Measurements from ENCODE around the gene TTC19. TPM values are rescaled to one million over a fixed set of nuclear protein-coding genes. Genes with fewer than 3 reads are reported as not detected.

TTC19 gene
- total and polyA plus RNA-seq, 4 donors: 16.1 to 29.8 (median 24.6) TPM

DNA sequence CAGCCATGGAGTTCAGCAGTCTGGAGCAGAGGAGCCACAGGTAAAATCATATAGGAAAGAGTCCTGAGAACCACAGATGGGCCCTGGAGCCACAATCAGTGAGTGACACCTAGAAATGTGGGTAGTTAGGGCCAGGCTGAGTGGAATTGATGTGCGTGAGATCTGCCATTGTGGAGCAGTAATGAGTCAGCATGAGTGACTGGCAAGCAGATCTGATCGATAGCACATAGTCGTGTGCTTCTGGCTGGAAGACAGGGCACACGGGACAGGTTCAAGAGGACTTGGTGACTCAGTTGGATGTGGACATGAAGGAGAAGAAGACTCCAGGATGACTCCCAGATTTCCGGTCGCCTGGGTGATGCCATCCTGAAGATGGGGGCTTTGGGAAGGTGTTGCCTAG, 42.4 kb upstream of the TTC19 start:
- Histone ChIP-seq H3K27me3 (ENCODE audit: control insufficient read depth in 4 of 4, insufficient read depth in 4 of 4, low read length in 3 of 4) (no peaks in the 10 kb centered on the region), H3K4me3 (ENCODE audit: low read depth in 1 of 3, low read length in 3 of 3) (no peak overlapping the region), H3K9ac (ENCODE audit: low read depth in 1 of 2, low read length in 2 of 2) (no peak overlapping the region), H3K4me1 (ENCODE audit: control insufficient read depth in 4 of 4, insufficient read depth in 4 of 4, low read length in 3 of 4) (no peaks in the 10 kb centered on the region), H3K9me3 (ENCODE audit: control insufficient read depth in 4 of 4, low read length in 3 of 4) (no peaks in the 10 kb centered on the region), H3K27ac (ENCODE audit: low read depth in 1 of 2, low read length in 2 of 2) (no peak overlapping the region), H3K36me3 (ENCODE audit: control insufficient read depth in 4 of 4, insufficient read depth in 3 of 4, low read depth in 1 of 4, low read length in 3 of 4) (no peaks in the 10 kb centered on the region)
- TF ChIP-seq NR2F2 (IDR thresholded peaks at IDR 0.05) (no peak), FOXA1 (IDR thresholded peaks at IDR 0.05) (no peak), SP1 (IDR thresholded peaks at IDR 0.05) (no peak)
- DNase-seq (ENCODE audit: low spot score): no peak
- 94% methylated on average over 6 of the region's 6 CpGs for WGBS

DNA sequence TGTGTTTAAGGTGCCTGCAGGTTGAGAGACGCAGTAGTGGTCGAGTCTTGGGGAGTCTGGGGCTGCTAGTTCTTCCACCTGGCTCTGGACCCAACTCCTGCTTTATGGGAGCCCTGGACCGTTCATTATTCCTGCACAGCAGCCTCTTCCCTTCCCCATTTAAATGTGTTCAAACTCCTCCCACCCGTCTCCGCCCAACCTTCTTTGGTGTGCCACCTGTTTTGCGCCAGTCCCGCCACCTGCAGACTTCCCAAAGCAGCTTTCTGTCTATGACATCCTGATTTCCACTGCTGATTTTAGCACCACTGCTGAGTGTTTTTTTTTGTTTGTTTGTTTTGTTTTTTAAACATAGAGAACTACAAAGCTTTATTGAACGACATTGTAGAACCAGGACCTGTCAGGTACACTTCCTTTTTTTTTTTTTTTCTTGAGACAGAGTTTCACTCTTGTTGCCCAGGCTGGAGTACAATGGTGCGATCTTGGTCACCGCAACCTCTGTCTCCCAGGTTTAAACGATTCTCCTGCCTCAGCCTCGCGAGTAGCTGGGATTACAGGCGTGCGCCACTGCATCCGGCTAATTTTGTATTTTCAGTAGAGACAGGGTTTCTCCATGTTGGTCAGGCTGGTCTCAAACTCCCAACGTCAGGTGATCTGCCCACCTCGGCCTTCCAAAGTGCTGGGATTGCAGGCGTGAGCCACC, 41.9 kb upstream of the TTC19 start:
- Histone ChIP-seq H3K27ac (ENCODE audit: low read depth in 1 of 2, low read length in 2 of 2) (no peak overlapping the region), H3K4me1 (ENCODE audit: control insufficient read depth in 4 of 4, insufficient read depth in 4 of 4, low read length in 3 of 4) (no peaks in the 10 kb centered on the region), H3K27me3 (ENCODE audit: control insufficient read depth in 4 of 4, insufficient read depth in 4 of 4, low read length in 3 of 4) (no peaks in the 10 kb centered on the region), H3K9ac (ENCODE audit: low read depth in 1 of 2, low read length in 2 of 2) (no peak overlapping the region), H3K9me3 (ENCODE audit: control insufficient read depth in 4 of 4, low read length in 3 of 4) (no peaks in the 10 kb centered on the region), H3K36me3 (ENCODE audit: control insufficient read depth in 4 of 4, insufficient read depth in 3 of 4, low read depth in 1 of 4, low read length in 3 of 4) (no peaks in the 10 kb centered on the region), H3K4me3 (ENCODE audit: low read depth in 1 of 3, low read length in 3 of 3) (no peak overlapping the region)
- WGBS: 90% methylated on average over 18 of the region's 19 CpGs
- no peak for TF ChIP-seq JUND (IDR thresholded peaks at IDR 0.05)
- TF ChIP-seq HNF4A (conservative IDR thresholded peaks at IDR 0.05): no peak
- no peak for TF ChIP-seq FOXA2 (IDR thresholded peaks at IDR 0.05)
- no peak for TF ChIP-seq TAF1 (conservative IDR thresholded peaks at IDR 0.05)
- no peak for DNase-seq (ENCODE audit: low spot score)

- TF ChIP-seq FOXA2 (IDR thresholded peaks at IDR 0.05) (no peak), FOXA1 (IDR thresholded peaks at IDR 0.05) (no peak), ATF3 (IDR thresholded peaks at IDR 0.05) (no peak), CTCF (IDR thresholded peaks at IDR 0.05; ENCODE audit: low read depth, low read length, missing input control) (no peak), EGR1 (IDR thresholded peaks at IDR 0.05; ENCODE audit: low read depth in 2 of 2) (no peak), SP1 (IDR thresholded peaks at IDR 0.05) (no peak), GABPA (IDR thresholded peaks at IDR 0.05 in 1 of 2, conservative IDR thresholded peaks at IDR 0.05 in 1 of 2) (no peak), HNF4G (IDR thresholded peaks at IDR 0.05) (no peak)
- Histone ChIP-seq H3K27me3 (ENCODE audit: control insufficient read depth in 4 of 4, insufficient read depth in 4 of 4, low read length in 3 of 4) (no peaks in the 10 kb centered on the region), H3K4me3 (ENCODE audit: low read depth in 1 of 3, low read length in 3 of 3) (no peak overlapping the region), H3K27ac (ENCODE audit: low read depth in 1 of 2, low read length in 2 of 2) (no peak overlapping the region), H3K9ac (ENCODE audit: low read depth in 1 of 2, low read length in 2 of 2) (no peak overlapping the region), H3K36me3 (ENCODE audit: control insufficient read depth in 4 of 4, insufficient read depth in 3 of 4, low read depth in 1 of 4, low read length in 3 of 4) (no peaks in the 10 kb centered on the region), H3K4me1 (ENCODE audit: control insufficient read depth in 4 of 4, insufficient read depth in 4 of 4, low read length in 3 of 4) (no peaks in the 10 kb centered on the region), H3K9me3 (ENCODE audit: control insufficient read depth in 4 of 4, low read length in 3 of 4) (no peaks in the 10 kb centered on the region)
- DNase-seq (ENCODE audit: low spot score): no peak
- WGBS: 85% methylated on average over 4 of the region's 4 CpGs
Measured at GRCh38 chr17:15958484-15958854, 41.2 kb upstream of the TTC19 start.

- DNase-seq (ENCODE audit: low spot score): no peak
- no peaks in the 10 kb centered on the region for H3K27me3 ChIP-seq (ENCODE audit: control insufficient read depth in 4 of 4, insufficient read depth in 4 of 4, low read length in 3 of 4)
- peaks cover 3 to 11% (median 7%) of the 10 kb centered on the region in 4 donors for H3K4me1 ChIP-seq (ENCODE audit: control insufficient read depth in 4 of 4, insufficient read depth in 4 of 4, low read length in 3 of 4)
- WGBS: 94% methylated on average over 4 of the region's 4 CpGs
- no peak overlapping the region for H3K9ac ChIP-seq (ENCODE audit: low read depth in 1 of 2, low read length in 2 of 2)
- no peaks in the 10 kb centered on the region for H3K36me3 ChIP-seq (ENCODE audit: control insufficient read depth in 4 of 4, insufficient read depth in 3 of 4, low read depth in 1 of 4, low read length in 3 of 4)
- no peak overlapping the region for H3K27ac ChIP-seq (ENCODE audit: low read depth in 1 of 2, low read length in 2 of 2)
- no peak overlapping the region for H3K4me3 ChIP-seq (ENCODE audit: low read depth in 1 of 3, low read length in 3 of 3)
- no peaks in the 10 kb centered on the region for H3K9me3 ChIP-seq (ENCODE audit: control insufficient read depth in 4 of 4, low read length in 3 of 4)
- TF ChIP-seq EGR1 (IDR thresholded peaks at IDR 0.05; ENCODE audit: low read depth in 2 of 2) (no peak), CTCF (IDR thresholded peaks at IDR 0.05; ENCODE audit: low read depth, low read length, missing input control) (no peak), ZBTB33 (IDR thresholded peaks at IDR 0.05) (no peak), JUND (IDR thresholded peaks at IDR 0.05) (no peak), YY1 (IDR thresholded peaks at IDR 0.05) (no peak), FOXA1 (IDR thresholded peaks at IDR 0.05) (no peak)
Measured at GRCh38 chr17:15963670-15964110, 35.9 kb upstream of the TTC19 start.

Measured in liver (tissue), 9 donors.